ENCODE results near the gene FAM50B.

Gene FAM50B

DNA sequence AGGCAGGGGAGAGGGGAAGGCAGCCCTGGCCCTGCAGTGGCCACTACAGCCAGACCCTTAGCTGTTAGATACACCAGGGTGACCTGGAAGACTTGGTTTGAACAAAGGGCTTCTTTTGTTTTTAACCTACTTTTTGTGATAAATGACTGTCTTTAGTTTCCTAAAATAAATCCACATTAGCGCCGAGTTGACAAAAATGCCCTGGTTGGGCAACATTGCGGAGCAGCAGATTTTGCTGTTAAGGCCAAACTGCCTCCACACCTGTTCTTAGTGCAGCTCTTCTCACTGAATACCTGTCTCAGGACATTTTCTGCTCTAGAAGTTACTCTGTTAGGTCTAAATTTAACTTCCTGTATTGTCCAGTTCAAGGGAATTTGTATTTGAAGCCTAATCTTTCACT is 42.7 kb downstream of the FAM50B start:
- no peak for DNase-seq (ENCODE audit: extremely low read depth in 1 of 2, low read depth in 1 of 2)

GRCh38 chr6:3892603-3893002 is 43.4 kb downstream of the FAM50B start:
- no peak for DNase-seq (ENCODE audit: extremely low read depth in 1 of 2, low read depth in 1 of 2)

DNA sequence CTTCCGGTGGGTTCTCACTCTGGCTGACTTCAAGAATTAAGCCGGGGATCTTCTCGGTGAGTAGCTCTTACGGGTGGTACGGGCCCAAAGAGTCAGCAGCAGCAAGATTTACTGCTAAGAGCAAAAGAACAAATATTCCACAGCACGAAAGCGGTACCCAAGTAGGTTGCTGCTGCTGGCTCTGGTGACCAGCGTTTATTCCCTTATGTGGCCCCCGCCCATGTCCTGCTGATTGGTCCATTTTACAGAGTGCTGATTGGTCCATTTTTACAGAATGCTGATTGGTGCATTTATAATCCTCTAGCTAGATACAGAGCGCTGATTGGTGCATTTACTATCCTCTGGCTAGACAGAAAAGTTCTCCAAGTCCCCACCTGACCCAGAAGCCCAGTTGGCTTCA is 44.3 kb downstream of the FAM50B start:
- DNase-seq (ENCODE audit: extremely low read depth in 1 of 2, low read depth in 1 of 2) = no peak

DNA sequence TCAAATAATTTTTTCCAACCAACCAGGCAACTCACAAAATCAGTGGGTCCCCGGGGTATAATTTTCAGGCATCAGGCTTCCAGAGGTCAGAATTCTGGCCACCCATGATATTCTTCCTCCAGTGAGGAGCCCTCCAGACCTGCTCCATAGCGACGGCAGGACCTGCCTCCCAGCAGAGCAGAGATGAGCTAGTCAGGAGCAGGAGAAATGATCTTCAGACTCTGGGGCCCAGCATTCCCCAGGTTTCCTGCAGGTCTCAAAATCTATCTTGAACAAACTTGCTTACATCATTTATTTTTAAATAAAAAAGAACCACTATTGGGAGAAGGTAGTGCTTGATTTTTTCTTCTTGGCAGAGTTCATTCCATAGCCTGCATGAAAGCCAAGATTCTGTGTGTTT is 44.7 kb downstream of the FAM50B start:
- DNase-seq (ENCODE audit: extremely low read depth in 1 of 2, low read depth in 1 of 2) = no peak

- DNase-seq (ENCODE audit: extremely low read depth in 1 of 2, low read depth in 1 of 2) = no peak
Measured at GRCh38 chr6:3894590-3895311, 45.6 kb downstream of the FAM50B start.

DNA sequence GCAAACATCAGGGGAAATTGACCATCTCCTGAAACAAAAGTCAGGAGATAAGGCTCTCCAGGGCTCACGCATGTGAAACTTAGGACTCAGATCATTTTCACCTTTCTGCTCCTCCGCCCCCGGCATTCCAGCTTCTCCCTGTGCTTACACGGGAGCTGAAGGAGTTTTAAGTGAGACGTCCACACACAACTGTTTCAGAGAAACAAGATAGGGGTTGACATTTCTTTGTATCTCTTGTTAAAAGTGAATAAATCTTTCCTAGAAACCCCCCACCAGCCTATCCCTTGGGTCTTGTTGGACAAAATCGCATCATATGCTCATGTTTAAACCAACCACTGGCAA is 46.1 kb downstream of the FAM50B start:
- no peak for DNase-seq (ENCODE audit: extremely low read depth in 1 of 2, low read depth in 1 of 2)

GRCh38 chr6:3895805-3896204 is 46.6 kb downstream of the FAM50B start:
- no peak for DNase-seq (ENCODE audit: extremely low read depth in 1 of 2, low read depth in 1 of 2)

DNA sequence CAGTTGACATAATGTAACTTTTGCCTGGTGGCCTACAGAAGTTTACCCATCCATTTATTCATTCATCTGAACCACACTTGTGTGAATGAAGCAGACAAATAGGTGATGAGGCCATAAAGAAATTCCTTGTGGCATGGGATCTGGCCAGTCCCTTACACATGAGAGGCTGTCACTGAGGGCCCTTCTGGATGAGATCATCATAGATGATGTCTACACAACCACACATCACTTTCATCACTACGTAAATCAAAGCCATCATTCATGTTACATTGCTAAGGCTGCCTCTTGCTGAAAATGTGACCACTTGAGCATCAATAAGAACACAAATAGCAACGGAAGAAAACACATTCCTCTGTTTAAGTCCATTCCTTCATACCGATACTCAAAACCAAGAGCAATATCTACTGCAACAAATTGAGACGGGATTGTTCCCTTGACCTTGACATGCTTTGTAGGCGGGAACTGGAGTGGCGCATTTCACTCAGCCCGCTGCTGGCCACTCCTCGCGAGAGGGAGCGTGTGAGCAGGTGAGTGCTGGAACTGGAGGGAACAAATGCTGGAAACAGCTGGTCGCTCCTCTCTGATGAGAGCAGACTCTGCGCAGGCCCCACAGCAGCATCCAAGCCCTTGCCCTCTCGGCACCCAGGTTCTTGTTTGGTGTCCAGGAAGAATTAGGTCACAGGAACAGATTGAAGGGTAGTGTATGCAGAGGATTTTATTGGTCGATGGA is 49.3 kb downstream of the FAM50B start:
- no peak for DNase-seq (ENCODE audit: extremely low read depth in 1 of 2, low read depth in 1 of 2)

DNA sequence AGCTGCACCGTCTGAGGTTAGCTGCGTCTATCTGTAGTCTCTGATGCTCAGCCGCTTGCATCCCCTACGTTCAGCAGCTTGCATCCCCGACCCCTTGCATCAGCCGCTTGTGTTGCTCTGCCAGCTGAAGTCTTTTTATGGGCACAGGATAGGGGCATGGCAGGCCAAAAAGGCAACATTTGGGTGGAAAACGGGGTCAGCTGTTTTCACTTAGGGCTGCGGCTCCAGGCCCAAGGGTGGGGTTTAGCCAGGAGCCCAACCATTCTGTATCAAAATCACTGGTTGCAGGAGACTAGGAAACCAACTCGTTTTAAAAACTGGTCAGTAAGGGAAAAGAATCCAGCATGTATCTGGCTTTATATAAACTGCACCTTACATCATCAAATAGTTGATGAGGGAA is 49.9 kb downstream of the FAM50B start:
- no peak for DNase-seq (ENCODE audit: extremely low read depth in 1 of 2, low read depth in 1 of 2)

DNA sequence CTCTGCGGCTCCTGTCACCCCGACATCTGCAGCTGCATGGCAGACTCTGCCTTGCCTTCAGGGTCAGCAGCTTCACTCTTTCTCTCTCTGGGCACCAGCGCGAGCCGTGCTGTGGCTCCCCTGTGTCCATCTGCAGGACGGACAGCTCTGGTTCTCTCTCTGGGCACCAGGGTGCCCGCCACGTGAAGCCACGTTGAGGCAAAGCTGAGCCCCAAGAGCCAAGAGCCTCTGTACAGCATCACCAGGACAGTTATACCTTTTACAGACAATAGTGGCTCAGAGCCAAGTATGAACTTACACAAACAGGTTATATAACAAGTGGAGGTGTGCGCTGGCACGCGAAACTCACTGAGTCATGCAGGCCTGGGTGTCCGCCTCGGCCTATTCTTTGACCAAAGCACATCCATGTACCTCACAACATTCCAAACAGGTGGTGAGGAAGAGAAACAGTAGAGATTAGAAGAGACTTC is 50.8 kb downstream of the FAM50B start:
- DNase-seq (ENCODE audit: extremely low read depth in 1 of 2, low read depth in 1 of 2) = no peak
